Measurements from ENCODE around the gene SND1.

DNA sequence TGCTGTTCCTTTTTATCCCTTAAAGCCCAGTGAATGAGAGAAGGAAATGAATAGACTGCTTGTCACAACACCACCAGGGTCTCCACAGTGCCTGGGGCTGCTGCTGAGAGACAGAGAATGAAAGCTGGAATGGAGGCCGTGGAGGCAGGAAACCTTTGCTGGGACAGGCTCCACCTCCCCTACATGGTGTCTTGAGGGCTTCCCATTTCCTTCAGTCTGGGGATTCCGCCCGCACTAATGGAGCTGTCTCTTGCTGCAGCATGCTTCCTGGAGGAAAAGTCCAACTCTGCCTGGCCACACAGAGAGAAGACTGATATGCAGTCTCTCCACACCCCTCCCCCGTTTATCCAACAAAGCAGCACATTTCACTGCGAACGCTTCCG, 324.7 kb downstream of the SND1 start:
- TF ChIP-seq TAF1 (conservative IDR thresholded peaks at IDR 0.05) (no peak), JUND (IDR thresholded peaks at IDR 0.05) (no peak), EGR1 (IDR thresholded peaks at IDR 0.05; ENCODE audit: low read depth in 2 of 2) (no peak), HNF4A (conservative IDR thresholded peaks at IDR 0.05) (no peak), RAD21 (IDR thresholded peaks at IDR 0.05) (no peak), YY1 (IDR thresholded peaks at IDR 0.05) (no peak), SP1 (IDR thresholded peaks at IDR 0.05) (no peak)
- TF ChIP-seq, protein P1, sequence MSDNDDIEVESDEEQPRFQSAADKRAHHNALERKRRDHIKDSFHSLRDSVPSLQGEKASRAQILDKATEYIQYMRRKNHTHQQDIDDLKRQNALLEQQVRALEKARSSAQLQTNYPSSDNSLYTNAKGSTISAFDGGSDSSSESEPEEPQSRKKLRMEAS (IDR thresholded peaks at IDR 0.05) = no peak
- TF ChIP-seq, protein P2, sequence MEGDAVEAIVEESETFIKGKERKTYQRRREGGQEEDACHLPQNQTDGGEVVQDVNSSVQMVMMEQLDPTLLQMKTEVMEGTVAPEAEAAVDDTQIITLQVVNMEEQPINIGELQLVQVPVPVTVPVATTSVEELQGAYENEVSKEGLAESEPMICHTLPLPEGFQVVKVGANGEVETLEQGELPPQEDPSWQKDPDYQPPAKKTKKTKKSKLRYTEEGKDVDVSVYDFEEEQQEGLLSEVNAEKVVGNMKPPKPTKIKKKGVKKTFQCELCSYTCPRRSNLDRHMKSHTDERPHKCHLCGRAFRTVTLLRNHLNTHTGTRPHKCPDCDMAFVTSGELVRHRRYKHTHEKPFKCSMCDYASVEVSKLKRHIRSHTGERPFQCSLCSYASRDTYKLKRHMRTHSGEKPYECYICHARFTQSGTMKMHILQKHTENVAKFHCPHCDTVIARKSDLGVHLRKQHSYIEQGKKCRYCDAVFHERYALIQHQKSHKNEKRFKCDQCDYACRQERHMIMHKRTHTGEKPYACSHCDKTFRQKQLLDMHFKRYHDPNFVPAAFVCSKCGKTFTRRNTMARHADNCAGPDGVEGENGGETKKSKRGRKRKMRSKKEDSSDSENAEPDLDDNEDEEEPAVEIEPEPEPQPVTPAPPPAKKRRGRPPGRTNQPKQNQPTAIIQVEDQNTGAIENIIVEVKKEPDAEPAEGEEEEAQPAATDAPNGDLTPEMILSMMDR (IDR thresholded peaks at IDR 0.05; ENCODE audit: low read depth, low read length, missing input control) = no peak
- TF ChIP-seq, protein P3, sequence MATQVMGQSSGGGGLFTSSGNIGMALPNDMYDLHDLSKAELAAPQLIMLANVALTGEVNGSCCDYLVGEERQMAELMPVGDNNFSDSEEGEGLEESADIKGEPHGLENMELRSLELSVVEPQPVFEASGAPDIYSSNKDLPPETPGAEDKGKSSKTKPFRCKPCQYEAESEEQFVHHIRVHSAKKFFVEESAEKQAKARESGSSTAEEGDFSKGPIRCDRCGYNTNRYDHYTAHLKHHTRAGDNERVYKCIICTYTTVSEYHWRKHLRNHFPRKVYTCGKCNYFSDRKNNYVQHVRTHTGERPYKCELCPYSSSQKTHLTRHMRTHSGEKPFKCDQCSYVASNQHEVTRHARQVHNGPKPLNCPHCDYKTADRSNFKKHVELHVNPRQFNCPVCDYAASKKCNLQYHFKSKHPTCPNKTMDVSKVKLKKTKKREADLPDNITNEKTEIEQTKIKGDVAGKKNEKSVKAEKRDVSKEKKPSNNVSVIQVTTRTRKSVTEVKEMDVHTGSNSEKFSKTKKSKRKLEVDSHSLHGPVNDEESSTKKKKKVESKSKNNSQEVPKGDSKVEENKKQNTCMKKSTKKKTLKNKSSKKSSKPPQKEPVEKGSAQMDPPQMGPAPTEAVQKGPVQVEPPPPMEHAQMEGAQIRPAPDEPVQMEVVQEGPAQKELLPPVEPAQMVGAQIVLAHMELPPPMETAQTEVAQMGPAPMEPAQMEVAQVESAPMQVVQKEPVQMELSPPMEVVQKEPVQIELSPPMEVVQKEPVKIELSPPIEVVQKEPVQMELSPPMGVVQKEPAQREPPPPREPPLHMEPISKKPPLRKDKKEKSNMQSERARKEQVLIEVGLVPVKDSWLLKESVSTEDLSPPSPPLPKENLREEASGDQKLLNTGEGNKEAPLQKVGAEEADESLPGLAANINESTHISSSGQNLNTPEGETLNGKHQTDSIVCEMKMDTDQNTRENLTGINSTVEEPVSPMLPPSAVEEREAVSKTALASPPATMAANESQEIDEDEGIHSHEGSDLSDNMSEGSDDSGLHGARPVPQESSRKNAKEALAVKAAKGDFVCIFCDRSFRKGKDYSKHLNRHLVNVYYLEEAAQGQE (IDR thresholded peaks at IDR 0.05) = no peak

Data from liver (tissue), 3 donors.